Amygdala (tissue), 56 donors: ENCODE results near the gene CAP1.
"Not testable (repeated sequence)": the region's sequence is repeated elsewhere in the genome, so short reads cannot be mapped to it uniquely, and the experiment has no call there.

Experiments used
- DNase-seq, 56 donors: peaks; one replicate each; lab custom pipeline; 2025; lab: John Stamatoyannopoulos, UW

The CAP1 gene

DNA sequence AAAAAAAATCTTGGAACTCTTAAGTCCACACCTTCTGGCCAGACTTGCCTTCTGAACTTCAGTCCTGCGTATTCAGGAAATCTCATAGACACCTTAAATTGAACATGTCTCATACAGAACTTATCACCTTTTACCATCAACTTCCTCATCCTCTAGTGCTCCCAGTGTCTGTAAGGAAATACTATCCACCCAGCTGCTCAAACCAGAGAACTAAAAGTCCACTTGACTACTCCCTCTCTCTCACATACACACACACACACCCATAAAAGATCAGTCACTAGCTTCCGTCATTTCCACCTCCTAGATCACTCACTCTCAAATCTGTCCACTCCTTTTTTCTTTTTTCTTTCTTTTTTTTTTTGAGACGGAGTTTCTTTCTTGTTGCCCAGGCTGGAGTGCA is 10.9 kb upstream of the CAP1 start:
- DNase-seq: no peak

DNA sequence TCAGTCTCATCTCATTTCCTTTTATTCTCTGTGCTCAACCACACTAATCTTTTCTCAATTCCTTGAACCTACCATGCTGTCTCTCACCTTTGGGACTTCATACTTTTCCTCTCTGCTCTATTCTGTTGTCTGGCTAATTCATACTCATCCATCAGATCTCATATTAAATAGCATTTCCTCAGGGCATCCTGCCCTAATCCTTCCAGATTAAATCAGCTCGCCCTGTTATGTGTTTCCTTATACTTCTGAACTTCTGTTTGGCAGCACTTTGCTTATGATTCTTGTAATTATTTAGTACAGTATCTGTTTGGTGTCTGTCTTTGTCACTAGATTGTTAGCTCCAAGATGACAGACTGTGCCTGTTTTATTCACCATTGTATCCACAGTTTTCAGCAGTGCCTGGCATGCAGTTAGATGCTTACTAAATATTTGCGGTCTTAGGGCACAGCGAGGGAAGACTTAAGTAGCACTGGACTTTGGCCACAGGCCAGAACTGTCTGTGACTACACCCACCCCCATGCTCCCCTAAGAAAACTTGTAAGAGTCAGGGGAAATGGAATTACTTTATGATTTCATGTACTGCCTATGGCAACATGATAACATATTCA is 9.9 kb upstream of the CAP1 start:
- DNase-seq: no peak

DNA sequence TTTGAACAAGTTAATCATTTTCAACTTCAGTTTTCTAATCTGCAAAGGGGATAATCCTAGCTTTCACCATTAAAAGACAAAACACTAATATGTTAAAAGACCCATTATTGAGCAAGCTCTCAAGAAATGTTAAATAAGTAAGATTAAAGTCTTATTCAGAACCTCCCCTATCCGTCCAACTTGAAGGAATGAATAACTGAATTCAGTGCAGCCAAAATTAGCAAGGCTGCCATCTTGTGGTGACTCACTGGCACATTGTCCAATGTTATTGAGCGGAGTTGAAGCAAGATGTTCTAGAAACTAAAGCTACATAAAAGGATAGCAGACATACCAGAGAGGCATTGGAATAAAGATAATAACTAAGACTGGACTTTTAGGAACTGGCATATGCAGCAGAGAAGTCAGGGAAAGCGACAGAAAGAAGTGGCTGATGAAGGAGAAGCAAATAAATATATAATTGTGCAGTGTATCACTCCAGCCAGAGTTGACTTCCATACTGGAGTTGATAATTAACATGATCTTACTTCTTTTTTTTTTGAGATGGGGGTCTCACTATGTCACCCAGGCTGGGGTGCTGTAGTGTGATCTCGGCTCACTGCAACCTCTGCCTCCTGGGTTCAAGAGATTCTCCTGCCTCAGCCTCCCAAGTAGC is 8.2 kb upstream of the CAP1 start:
- DNase-seq: peak in 18 of 56 donors; percentile 5 to 70 (median 31)

DNA sequence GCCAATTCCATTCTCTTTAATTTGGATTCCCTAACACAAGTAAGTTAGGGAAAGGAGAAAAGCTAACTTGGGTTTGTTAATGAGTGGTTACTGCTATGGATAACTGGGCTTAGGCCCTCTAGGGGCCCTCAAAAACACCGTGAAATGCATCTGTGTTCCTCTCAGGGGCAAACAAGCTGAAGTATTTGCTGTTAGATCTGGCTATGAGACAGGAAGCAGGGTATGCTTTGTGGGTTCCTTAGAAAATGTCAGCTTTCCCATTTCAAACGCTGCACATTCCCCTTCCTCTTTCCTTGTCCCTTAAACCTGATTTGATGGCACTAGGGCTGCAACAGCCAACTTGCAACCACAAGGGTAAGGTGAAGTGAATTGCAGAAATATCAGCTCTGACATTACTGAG is 5.7 kb upstream of the CAP1 start:
- no peak for DNase-seq

DNA sequence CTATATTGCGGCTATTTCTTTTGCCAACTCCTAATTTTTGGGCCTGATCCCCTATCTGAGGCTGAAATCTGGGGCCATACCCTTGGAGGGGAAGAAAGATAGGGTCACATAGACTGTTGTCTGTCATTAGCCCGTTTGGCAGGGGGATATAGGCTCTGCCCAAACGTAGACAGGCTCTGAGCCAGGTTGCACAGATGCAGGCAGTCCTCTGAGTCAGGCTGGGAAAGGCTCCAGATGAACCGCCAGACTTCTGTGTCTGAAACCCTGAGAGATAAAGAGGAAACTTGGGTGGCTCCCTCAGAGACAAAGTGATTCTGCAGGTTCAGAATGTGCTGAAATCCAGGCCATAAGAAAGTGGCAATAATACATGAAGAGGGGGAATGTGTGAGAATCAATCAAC is 4.0 kb upstream of the CAP1 start:
- DNase-seq: peak in 17 of 56 donors; percentile 5 to 53 (median 18)

DNA sequence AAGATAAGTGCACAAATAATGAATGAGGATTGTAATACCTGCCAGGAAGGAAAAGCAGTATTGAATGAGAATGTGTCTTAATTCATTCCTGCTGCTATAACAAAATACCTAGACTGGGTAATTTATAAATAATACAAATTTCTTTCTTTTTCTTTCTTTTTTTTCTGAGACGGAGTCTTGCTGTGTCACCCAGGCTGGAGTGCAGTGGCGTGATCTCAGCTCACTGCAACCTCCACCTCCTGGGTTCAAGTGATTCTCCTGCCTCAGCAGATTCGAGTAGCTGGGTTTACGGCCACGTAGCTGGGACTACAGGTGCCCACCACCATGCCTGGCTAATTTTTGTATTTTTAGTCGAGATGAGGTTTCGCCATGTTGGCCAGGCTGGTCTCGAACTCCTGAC is 3.3 kb upstream of the CAP1 start:
- DNase-seq: not testable (repeated sequence)

DNA sequence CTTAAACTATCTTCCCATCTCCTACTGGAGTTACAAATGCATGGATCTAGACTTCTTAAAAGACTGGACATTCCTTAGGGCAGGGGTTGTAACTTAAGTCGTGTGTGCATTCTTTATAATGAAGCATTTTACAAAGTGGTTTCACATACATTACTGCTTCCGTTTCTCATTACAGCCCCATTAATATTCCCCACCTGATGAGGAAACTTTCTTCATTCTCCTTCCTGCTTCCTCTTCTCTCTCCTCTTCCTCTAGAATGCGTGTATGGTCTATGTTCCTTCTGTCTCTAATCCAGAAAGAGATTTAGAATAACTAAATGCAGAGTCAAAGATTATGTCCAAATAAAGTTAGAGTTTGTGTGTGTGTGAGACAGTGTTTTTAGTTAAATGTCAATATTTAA is 1.8 kb upstream of the CAP1 start:
- DNase-seq: no peak

DNA sequence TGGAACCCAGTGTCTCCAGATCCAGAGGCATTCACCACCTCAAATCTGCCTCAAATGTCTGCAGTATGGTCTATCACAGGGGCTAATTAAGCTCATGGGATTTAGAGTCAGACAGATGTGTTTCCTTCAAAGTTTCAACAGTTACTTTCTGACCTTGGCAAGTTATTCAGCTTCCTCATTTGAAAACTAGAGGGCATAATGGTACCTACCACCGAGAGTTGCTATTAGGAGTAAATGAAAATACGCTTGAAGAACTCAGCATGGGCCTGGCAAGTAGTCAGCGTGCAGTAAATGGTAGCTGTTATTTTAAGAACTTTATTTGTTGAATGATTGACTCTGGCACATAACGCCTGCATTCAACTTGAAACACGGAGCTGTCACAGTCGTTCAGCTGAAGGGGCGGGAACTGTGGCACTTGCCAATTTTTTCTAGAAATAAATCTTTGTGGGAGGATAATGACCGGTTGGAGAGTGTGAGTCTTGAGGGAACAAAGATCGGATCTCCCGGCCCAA is 1.2 kb upstream of the CAP1 start:
- peak in 21 of 56 donors; percentile 34 to 77 (median 55) for DNase-seq

DNA sequence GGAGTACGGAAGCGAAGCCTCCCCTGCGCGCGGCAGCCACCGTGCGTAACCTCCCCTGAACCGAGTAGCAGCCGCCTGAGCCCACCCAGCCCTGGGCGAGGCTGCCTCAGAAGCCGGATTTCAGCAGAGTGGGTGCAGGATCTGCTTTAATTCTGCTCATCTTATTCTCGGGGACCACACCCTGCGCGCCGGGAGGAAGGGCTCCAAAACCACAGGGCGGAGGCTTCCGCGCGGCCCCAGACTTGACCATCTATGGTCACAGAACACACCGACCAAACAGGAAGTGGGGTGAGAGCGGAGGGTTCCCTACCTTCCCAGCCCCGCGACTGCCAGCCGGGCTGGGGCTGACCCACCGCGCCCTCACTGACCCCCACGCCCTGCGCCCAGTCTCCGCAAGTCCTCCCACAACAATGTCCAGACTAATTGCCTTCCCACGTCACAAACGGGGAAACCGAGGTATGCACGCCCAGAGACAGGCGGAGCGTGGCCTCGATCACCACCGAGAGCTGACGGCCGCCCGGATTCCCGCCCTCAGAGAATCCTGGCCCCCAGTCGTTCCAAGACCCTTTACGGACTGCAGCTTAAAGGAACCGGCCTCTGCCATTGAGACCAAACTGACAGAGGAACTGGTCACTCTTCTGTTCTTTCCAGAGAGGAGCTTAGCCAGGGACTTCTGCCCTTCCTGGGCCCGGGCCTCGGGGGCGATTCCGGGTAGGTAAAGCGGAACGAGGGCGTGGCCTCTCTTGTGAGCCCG is 595 bp upstream of the CAP1 start:
- DNase-seq: peak in 44 of 56 donors; percentile 16 to 78 (median 55)

DNA sequence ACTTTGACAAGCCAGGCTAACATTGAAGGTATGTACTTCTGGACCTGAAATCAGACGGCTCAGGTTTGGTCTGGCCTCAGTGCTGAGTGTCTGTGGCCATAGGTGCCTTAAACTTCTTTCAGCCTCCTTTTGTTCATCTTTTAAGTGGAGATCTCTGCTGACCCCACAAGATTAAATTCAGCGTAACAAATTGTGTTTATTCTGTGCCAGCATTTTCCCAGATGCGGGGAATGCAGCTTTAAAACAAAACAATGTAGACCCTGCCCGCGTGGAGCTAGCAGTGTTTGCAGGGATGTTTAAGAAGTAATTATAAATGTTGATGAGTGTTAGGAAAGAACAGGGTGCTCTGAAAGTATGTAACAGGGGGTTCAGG is 923 bp downstream of the CAP1 start:
- no peak for DNase-seq

DNA sequence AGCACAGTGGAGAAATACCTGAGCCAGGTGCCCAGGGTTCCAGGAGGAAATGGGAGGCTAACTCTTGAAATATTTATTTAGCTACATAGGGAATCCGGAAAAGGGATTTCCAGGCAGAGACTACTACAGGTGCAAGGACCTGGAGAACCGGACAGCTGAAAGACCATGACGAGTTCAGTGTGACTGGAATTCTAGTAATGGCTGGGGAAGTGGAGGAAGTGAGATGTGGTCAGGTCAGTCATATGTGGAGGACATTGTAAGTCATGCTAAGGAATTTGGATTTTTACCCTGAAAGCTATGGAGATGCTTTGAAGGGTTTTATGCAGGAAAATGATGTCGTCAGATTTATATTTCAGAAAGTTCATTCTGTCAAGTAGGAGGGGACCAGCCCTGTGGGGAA is 1.8 kb downstream of the CAP1 start:
- no peak for DNase-seq

DNA sequence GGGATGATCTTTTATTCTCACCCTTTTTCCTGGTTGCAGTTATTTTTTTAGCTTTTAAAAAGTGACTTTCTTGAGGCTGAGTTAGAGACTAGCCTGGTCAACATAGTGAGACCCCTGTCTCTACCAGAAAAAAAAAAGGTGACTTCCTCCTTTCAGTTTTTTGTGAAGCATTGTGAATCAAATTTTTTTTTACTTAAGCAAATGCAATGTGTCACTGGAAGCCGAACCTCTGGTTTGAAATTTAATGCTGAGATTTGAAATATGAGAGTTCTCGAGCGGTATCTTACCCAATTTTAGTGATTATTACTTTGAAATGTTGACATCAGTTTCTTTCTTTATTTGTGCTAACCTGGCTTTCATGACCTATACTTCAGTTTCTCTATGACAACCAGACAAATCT is 3.6 kb downstream of the CAP1 start:
- no peak for DNase-seq

DNA sequence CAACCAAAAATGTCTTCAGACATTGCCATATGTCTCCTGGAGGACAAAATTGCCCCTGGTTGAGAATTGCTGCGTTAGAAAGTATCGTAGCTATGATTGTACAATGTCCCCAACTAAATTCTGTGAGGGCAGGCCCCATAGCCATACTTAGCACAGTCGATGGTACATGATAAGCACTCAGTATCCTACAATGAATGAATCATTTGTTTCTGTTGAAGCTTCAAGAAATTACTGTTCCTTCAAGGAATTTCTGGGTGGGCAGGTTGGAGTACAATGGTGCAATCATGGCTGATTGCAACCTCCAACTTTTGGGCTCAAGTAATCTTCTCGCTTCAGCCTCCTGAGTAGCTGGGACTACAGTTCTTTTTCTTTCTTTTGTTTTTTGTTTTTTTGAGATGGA is 4.7 kb downstream of the CAP1 start:
- DNase-seq: no peak

DNA sequence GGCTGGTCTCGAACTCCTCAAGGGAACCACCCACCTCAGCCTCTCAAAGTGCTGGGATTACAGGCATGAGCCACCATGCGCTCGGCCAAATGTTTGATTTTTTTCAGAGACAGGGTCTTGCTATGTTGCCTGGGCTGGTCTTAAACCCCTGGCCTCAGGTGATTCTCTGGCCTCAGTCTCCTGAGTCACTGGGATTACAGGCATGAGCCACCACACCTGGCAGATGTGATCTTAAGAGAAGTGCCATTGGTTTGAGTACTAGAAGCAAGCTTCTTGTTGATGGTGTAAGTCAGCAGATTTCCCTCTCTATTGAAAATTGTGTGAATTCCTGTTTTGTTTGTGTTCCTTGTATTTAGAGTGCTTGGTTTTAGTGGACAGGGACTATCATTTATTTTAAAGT is 5.2 kb downstream of the CAP1 start:
- DNase-seq: no peak

DNA sequence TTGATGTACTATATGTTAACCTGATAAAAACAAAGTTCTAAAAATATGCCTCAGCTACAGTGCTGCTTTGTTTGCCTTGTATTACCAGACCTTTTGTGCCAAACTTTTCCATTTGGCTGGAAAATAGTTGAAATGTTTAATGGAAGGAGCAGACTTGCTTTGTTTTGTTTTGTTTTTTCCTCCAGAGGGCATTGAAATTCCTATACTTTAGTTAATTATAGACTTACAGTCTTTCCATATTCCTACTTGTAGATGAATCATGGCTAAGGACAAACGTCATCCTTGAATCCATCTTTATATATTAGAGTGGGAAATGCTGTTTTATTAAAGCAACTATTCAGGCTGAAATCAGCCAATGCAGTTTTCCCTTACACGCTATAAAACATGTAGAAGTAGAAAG is 6.7 kb downstream of the CAP1 start:
- DNase-seq: no peak

DNA sequence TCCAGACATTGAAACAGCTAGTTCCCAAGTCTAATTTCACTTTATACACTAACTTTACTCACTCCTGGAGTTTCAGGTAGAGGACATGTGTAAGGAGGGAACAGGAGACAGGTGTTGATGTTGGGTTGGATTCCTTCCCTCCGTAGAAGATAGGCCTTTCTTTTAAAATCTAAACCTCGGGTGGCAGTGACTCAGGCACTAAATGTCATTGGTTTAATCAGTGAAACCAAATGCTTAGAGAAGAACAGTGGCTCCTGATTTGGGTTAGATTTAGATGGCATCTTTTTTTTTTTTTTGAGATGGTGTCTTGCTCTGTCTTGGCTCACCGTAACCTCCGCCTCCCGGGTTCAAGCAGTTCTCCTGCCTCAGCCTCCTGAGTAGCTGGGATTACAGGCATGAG is 7.2 kb downstream of the CAP1 start:
- DNase-seq: no peak

DNA sequence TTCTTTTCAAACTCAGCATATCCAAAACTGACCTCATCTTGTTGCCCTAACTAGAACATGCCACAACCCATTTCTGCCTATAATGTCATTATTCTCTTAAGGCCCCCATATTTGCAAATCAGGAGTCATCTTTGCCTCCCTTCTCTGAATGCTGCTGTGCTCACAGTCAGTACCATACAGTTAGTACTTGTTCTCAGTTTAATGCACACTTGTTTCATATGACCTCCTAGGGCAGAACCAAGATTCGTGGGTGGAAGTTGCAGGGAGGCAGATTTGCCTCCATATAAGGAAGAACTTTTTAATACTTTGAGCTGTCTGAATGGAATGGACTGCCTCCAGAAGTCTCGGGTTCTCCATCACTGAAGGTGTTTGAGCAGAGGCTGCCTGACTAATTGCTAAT is 9.2 kb downstream of the CAP1 start:
- peak in 3 of 56 donors; percentile 21 to 33 (median 23) for DNase-seq

DNA sequence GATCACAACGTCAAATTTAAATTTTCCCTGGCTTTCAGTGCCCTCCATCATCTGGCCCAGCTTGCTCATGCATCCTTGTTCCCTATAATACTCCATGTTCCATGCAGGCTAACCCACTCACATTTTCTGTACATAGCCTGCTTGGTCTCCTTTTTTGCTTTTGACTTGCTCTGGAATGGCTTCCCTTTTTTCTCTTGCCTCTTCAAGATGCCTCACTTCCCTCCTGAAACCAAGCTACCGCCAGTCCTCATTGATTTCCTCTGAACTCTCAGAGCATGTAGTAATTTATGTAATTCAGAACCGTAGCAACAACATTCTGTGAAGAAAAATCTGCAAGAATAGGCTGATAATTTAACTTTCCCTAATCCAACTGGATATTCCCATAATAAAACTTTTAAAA is 10.3 kb downstream of the CAP1 start:
- no peak for DNase-seq

DNA sequence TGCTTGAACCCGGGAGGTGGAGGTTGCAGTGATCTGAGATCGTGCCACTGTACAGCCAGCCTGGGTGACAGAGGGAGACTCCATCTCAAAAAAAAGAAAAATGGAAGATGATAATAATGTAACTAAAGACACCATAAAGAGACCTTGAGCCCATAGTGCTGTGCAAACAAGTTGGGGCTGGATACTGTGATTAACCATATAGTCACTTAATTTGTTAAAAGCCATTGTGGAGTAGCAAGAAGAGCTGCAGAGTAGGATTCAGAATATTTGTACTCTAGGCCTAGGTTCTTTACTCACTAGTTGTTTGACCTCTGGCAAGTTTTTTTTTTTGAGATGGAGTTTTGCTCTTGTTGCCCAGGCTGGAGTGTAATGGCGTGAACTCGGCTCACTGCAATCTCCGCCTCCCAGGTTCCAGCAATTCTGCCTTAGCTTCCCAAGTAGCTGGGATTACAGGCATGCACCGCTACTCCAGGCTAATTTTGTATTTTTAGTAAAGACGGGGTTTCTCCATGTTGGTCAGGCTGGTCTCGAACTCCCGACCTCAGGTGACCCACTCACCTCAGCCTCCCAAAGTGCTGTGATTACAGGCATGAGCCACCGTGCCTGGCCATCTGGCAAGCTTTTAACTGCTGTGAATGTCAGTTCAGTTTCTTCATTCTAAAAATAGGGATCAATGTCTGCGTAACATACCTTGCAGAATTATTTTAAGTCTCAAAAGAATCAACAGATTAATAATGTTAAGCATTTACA is 12.8 kb downstream of the CAP1 start:
- DNase-seq: no peak

DNA sequence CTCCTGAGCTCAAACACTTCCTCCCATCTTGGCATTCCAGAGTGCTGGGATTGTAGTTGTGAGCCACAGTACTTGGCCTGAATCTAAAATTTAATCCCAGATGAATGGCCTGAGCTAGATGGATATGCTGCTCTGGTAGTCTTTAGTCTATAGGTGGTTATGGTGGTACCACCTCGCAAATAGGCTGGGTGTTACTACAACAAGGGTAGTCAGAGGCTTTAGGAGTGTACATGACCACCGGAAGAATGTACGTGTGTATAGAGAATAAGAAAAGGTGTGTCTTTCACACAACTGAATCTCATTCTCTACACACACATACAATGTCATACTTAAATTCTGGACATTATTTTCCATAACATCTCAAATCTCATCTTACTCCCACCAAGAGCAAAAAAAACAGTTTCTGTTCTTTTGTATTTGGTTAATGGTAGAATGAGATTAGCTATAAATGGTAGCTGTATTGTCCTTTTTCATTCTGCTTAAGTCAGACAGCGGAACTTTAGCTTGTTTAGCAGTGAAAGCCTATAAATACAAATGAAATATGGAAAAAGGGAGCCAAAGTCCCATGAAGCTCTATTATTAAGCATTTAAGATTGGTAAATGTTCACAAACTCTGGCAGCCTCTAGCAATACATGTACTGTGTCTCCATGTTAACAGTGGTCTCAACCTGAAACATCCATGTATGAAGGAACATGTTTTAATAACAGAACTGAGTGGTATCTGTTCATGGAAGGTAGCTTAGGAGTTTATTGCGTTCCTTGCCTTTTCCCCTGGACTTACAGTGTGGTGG is 16.2 kb downstream of the CAP1 start:
- no peak for DNase-seq
